NB4 (cell line): ENCODE results near the gene ZFHX3.

Experiments
- DNase-seq: peaks from one replicate; pipeline ENCODE4 v3.0.0; 2010; ENCODE audit warnings: low read depth
- H3K4me3 ChIP-seq: one replicate; pipeline ENCODE4 v1.5.1; 2011; ENCODE audit warnings: mild to moderate bottlenecking, low read depth, low read length, moderate library complexity
- CTCF ChIP-seq: IDR thresholded peaks from one replicate; pipeline ENCODE4 v1.5.1; 2012; ENCODE audit warnings: low read depth, low read length
- MYC ChIP-seq: IDR thresholded peaks from 2 replicates; pipeline ENCODE4 v1.6.1; 2011; ENCODE audit warnings: low read depth, low read length
- POLR2A ChIP-seq: IDR thresholded peaks from 2 replicates; pipeline ENCODE4 v1.6.1; 2011; ENCODE audit warnings: mild to moderate bottlenecking; ENCODE audit not compliant: insufficient read length; ENCODE audit errors: extremely low read depth
- TF ChIP-seq, protein P1 (sequence below): IDR thresholded peaks from 2 replicates; pipeline ENCODE4 v1.6.1; 2011; ENCODE audit warnings: low read depth, low read length

ZFHX3 gene

DNA sequence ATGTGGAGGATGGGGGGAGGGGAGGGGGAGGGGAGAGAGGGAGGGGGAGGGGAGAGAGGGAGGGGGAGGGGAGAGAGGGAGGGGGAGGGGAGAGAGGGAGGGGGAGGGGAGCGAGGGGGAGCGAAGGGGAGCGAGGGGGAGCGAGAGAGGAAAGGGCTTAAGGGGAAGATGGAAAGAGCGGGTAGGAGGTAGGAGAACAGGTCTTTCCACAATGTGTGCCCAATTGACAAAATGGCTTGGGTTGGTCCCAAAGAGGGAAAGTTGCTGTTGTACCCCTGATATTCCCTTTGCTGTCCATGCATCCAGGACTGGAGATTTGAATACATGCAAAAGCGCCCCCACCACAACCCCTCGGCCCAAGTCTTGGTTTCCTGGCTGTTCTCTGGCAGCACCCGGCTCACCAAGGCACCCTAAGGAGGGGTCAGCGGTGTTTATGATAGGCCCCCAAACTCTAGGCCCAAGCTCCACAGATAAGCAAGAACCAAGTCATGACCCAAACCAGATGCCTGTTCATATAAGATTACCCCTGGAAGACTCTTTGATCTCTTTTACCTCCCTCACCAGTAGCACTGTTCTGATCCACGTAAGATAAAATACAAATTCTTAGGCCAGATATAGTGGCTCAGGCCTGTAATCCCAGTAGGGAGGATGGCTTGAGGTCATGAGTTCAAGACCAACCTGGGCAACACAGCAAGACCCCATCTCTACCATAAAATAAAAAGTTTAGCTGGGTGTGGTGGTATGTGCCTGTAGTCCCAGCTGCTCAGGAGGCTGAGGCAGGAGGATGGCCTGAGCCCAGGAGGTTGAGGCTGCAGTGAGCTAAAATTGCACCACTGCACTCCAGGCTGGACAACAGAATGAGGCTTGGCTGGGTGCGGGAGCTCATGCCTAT, 119.6 kb downstream of the ZFHX3 start:
- H3K4me3 ChIP-seq: no peak overlapping the region
- TF ChIP-seq MYC (no peak), POLR2A (no peak), CTCF (no peak)
- TF ChIP-seq, protein P1, sequence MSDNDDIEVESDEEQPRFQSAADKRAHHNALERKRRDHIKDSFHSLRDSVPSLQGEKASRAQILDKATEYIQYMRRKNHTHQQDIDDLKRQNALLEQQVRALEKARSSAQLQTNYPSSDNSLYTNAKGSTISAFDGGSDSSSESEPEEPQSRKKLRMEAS: no peak
- no peak for DNase-seq

DNA sequence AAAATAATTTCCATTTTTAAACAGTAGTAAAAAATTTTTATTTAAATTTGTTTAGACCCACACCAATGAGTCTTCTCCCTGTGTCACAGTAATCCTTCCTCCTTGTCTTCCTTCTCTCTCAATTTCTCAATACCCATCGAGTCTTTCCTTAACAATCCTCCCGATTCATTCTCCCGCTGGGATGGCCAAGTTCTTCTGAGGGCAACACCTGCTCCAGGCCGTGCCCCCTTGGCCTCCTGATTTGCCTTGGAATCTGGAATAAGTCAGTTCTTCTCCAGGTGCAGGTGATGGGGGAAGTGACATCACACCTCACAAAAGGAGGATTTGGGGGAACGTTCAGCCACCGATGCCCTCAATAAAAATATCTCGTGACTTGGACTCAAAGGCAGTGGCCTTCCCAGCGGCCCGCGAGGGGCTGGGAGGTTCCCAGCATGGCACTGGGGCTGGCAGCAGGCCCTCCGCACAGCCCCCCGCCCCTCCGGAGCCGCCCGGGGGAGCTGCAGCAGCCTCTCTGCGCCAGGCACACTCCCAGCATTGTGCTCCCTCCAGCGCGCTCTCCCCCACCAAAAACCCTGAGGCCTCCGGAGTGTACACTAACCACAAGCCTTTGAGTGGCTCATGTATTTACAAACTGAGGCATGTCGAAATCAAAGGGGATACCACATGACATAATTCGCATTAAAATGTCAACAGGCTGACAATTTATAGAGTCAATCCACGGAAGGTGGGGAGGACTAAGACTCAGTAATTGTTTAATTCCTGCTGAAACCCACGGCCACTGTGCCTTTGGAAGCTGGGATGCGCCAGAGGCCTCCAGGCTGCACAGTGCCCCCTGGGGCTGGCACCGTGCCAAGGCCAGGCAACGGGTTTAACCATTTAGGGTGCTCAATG, 120.5 kb downstream of the ZFHX3 start:
- peak; percentile 96 for DNase-seq
- peak overlapping the region; percentile 9 for H3K4me3 ChIP-seq
- TF ChIP-seq MYC (peak; percentile 87), CTCF (no peak), POLR2A (no peak)
- TF ChIP-seq, protein P1: peak; percentile 76

DNA sequence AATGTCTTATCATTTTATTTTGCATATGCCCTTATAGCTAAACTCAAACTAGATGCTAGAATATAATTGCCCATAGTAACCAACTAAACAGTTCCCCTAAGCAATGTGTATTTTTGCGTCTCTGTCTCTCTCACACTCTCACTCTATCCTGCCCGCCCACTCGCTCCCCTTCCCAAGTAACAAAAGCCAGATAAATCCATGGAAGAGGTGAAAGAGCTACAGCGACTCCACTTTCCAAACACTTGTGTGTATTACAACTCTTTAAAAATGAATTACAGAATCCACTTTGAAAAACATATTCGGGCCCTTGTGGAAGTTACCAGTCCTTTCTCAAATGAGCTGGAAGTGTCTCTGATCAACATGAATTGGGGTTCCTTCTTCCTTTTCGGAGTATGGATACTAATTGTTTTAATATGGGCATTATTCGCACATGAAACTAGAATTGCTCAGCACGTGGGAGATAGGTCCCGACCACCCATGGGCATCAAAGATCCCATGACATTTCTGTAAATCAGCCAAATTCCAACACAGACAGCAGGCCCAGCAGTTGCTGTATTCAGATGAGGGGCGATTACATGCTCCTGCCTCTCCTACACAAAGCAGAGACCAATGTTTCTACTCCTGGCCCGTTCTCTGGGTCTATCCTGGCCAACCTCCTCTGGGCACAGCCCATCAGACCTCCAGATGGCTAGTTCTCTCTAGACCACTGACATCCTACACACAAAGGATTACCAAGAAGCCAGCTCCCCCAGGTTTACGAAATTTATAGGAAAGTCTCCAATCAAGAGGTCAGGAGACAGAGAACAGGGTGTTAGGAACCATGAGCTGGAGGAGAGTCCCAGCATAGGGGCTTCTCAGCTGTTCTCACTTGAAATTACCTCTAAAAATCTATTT, 121.5 kb downstream of the ZFHX3 start:
- DNase-seq: peak; percentile 82
- no peak overlapping the region for H3K4me3 ChIP-seq
- TF ChIP-seq POLR2A (no peak), MYC (no peak), CTCF (no peak)
- TF ChIP-seq, protein P1: no peak

DNA sequence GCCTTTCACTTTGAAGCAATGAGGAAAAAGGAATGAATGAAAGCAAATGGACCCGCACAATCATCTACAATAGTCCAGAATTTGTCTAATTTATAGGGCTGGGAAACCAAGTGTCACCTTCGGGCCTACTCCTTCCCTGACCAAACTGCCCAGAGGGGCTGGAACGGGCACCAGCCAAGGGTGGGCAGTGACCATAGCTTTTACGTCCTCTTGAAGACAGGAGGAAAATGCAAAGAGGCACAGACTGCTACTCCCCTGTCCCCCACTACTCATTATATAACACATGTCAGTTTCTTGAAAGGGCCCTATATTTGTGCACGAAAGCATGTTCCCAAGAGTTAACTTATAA, 122.3 kb downstream of the ZFHX3 start:
- TF ChIP-seq, protein P1: no peak
- TF ChIP-seq CTCF (no peak), MYC (no peak)

DNA sequence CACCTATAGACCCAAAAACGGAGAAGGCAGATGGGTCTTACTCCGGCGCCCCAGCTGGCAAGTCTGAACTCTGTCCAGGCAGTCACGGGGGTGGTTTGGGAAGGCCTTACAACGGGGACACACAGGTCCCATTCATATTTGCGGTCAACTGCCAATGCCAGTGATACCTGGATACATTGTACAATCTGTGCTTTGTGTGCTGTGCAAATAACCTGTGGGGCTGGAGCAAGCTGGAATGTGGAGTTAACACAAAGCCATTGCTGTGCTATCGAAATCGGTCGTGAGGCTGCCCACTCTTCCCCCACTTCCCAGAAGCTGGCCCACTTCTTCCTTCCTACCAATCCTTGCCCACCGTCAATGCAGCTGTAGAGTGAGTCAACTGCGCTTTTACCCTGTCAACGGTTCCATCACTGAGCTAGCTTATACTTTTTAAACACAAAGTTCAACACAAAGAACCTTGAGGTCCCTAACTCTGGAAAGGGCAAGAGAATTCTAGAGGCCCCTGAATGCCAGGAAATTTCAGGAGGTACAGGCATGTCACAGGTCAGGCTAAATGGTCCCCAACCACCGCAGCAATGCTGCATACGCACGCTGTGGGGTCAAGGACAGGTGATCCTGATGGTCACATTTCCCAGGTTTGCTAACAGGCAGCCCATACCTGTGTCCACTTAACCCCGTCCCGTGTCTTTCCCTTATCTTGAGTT, 122.8 kb downstream of the ZFHX3 start:
- DNase-seq: no peak
- no peak overlapping the region for H3K4me3 ChIP-seq
- TF ChIP-seq, protein P1: no peak
- TF ChIP-seq POLR2A (no peak), CTCF (no peak), MYC (no peak)

More for the DNA sequence above, 122.3 kb downstream of the ZFHX3 start:
- H3K4me3 ChIP-seq: no peak overlapping the region
- no peak for DNase-seq
